K562 (cell line): ENCODE data around the gene RTP5. TPM values are rescaled to one million over a fixed set of nuclear protein-coding genes. Genes with fewer than 3 reads are reported as not detected.

Experiments used
- ATAC-seq: fragments of 200-7000 bp; cut with Tn5 transposase; 3 replicates; pipeline ENCODE4 v1.9.1; 2020; ENCODE audit warnings: moderate library complexity
- BruUV-seq: library from RNA; stranded (reverse); fragments of 400-500 nt; replicated peaks from 2 replicates; lab custom pipeline; 2021; lab: Mats Ljungman, UMichigan
- CTCF ChIA-PET: fragments of 300-600 bp; formaldehyde crosslinking; extraction: SDS; loops from one replicate; lab custom pipeline; 2021; ENCODE audit warnings: low intra/inter-chr PET ratio; lab: Yijun Ruan, JAX
- POLR2A ChIA-PET: fragments of 300-600, 350-650 bp; sonication (Branson Sonifier 250); formaldehyde crosslinking; extraction: SDS; loops from one replicate; lab custom pipeline; 2021; ENCODE audit warnings: antibody characterized with exemption, inconsistent platforms; lab: Yijun Ruan, JAX
- DNase-seq, 4 experiments: peaks; one replicate each; pipeline versions ENCODE4 v3.0.0 to v3.0.0-alpha.2; 2011 to 2018; ENCODE audit warnings: low spot score in 3 of 4, mixed read lengths in 3 of 4; ENCODE audit errors: extremely low read depth in 1 of 4
- FAIRE-seq: peaks from 2 replicates; lab custom pipeline; 2011; peaks lifted over from hg19 to GRCh38; lab: Jason Lieb, UNC
- H2AFZ ChIP-seq: 2 replicates; pipeline ENCODE4 v1.6.0; 2011; ENCODE audit warnings: low read depth, low read length, control low read depth, inconsistent platforms
- H3K27ac ChIP-seq: fragments of 200-600 bp; 3 replicates; pipeline ENCODE4 v1.8.0; 2011; ENCODE audit warnings: low read depth, mild to moderate bottlenecking, control low read depth, inconsistent platforms, low read length, moderate library complexity, mixed read lengths; ENCODE audit errors: extremely low read depth
- H3K27me3 ChIP-seq, 2 experiments: fragments of 300-600 bp in 1 of 2; 2 replicates in 1 of 2; 3 replicates in 1 of 2; pipeline versions ENCODE4 v1.6.0 to v1.8.0; 2011; ENCODE audit warnings: inconsistent platforms in 2 of 2, low read length in 2 of 2, mild to moderate bottlenecking in 1 of 2, mixed read lengths in 1 of 2, moderate library complexity in 1 of 2; ENCODE audit not compliant: control insufficient read depth in 2 of 2, insufficient read depth in 2 of 2
- H3K36me3 ChIP-seq: fragments of 300-600 bp; 3 replicates; pipeline ENCODE4 v1.8.0; 2011; ENCODE audit warnings: mild to moderate bottlenecking, low read length, inconsistent platforms; ENCODE audit not compliant: control insufficient read depth, insufficient read depth
- H3K4me1 ChIP-seq, 2 experiments: fragments of 200-600 bp in 1 of 2; replicated peaks in 1 of 2; 2 replicates in 1 of 2; 3 replicates in 1 of 2; pipeline versions ENCODE4 v1.5.1 to v1.8.0; 2011; ENCODE audit warnings: inconsistent platforms in 2 of 2, low read length in 2 of 2, mild to moderate bottlenecking in 1 of 2, mixed read lengths in 1 of 2, moderate library complexity in 1 of 2; ENCODE audit not compliant: control insufficient read depth in 2 of 2, insufficient read depth in 2 of 2
- H3K4me2 ChIP-seq: 2 replicates; pipeline ENCODE4 v1.6.1; 2011; ENCODE audit warnings: low read length, control low read depth, inconsistent platforms, mixed read lengths; ENCODE audit not compliant: insufficient read depth
- H3K4me3 ChIP-seq: fragments of 200-600 bp; sonication (generic), shearing (Covaris generic); 2 replicates; pipeline ENCODE4 v1.5.1; 2016; ENCODE audit warnings: control low read depth, inconsistent platforms
- H3K79me2 ChIP-seq: fragments of 200-600 bp; 3 replicates; pipeline ENCODE4 v1.8.0; 2011; ENCODE audit warnings: low read length, inconsistent platforms; ENCODE audit not compliant: control insufficient read depth, insufficient read depth
- H3K9ac ChIP-seq, 2 experiments: 2 replicates each; pipeline versions ENCODE4 v1.6.0 to v1.6.1; 2011; ENCODE audit warnings: low read depth in 2 of 2, low read length in 2 of 2, control low read depth in 1 of 2, inconsistent platforms in 1 of 2, mild to moderate bottlenecking in 1 of 2, mixed read lengths in 1 of 2; ENCODE audit not compliant: insufficient read depth in 1 of 2
- H3K9me1 ChIP-seq: one replicate; pipeline ENCODE4 v1.6.0; 2011; ENCODE audit warnings: inconsistent platforms, mild to moderate bottlenecking, low read length, moderate library complexity; ENCODE audit not compliant: control insufficient read depth, insufficient read depth
- H3K9me3 ChIP-seq: replicated peaks from 2 replicates; pipeline ENCODE4 v1.5.1; 2011; ENCODE audit warnings: low read depth, low read length, inconsistent platforms; ENCODE audit not compliant: control insufficient read depth, insufficient read depth
- H4K20me1 ChIP-seq: replicated peaks from 2 replicates; pipeline ENCODE4 v1.6.1; 2011; ENCODE audit warnings: low read length, inconsistent platforms, mixed read lengths; ENCODE audit not compliant: control insufficient read depth, insufficient read depth
- GTF2A2 ChIP-seq: IDR thresholded peaks from 2 replicates; pipeline ENCODE4 v1.6.1; 2016; ENCODE audit warnings: mild to moderate bottlenecking, missing genetic modification characterization, missing compliant biosample characterization
- MAZ ChIP-seq, 2 experiments: fragments of 450-650 bp in 1 of 2; sonication (generic) in 1 of 2; formaldehyde crosslinking; IDR thresholded peaks in 1 of 2; conservative IDR thresholded peaks in 1 of 2; 2 replicates each; pipeline versions ENCODE4 v1.4.0 to v1.5.0; 2020; ENCODE audit warnings: mild to moderate bottlenecking in 1 of 2, missing genetic modification reagents in 1 of 2
- MGA ChIP-seq: fragments of 450-650 bp; IDR thresholded peaks from 2 replicates; pipeline ENCODE4 v1.6.1; 2016; ENCODE audit warnings: mild to moderate bottlenecking, moderate library complexity
- NKRF ChIP-seq: fragments of 450-650 bp; IDR thresholded peaks from 2 replicates; pipeline ENCODE4 v1.6.1; 2016; ENCODE audit warnings: borderline replicate concordance
- SIN3B ChIP-seq: fragments of 450-650 bp; IDR thresholded peaks from 2 replicates; pipeline ENCODE4 v1.6.1; 2017; ENCODE audit warnings: low read depth, mild to moderate bottlenecking, moderate library complexity
- ZNF445 ChIP-seq: fragments of 250-450 bp; sonication (Bioruptor Pico); IDR thresholded peaks from 2 replicates; pipeline ENCODE4 v1.4.0; 2020; ENCODE audit warnings: low read depth, mild to moderate bottlenecking, moderate library complexity
- WGBS: fragments of 100-300 bp; shearing (Covaris generic); methylation state at CpG from one replicate; pipeline ENCODE4 v1.1.6; 2016; ENCODE audit warnings: low coverage, mixed read lengths; ENCODE audit not compliant: insufficient coverage; ENCODE audit errors: missing lambda C conversion rate; 5-methylcytosine and 5-hydroxymethylcytosine counted together
- in situ Hi-C: fragments of 300-500 bp; cut with MboI; formaldehyde crosslinking; loops from 4 replicates; pipeline ENCODE4 v1.15.0; 2018; ENCODE audit warnings: inconsistent platforms, mixed read lengths
- intact Hi-C: fragments of 100-400 bp; cut with micrococcal nuclease; formaldehyde crosslinking; loops from 2 replicates; pipeline ENCODE4 v1.14.2; 2022
- polyA plus RNA-seq, 8 experiments: library from polyadenylated mRNA; depleted of rRNA in 4 of 8; stranded (reverse) in 5 of 8; unstranded in 3 of 8; fragments of >200 nt; fragmentation: Nextera tagmentation in 2 of 8; fragmentation: Illumina TruSeq in 1 of 8; extraction: Ambion mirVana in 2 of 8; extraction: Trizol in 1 of 8; gene quantifications; 2 replicates each; pipeline versions ENCODE4 v1.2.1 to v1.2.3, GENCODE V29; 2011 to 2014; ENCODE audit warnings: inconsistent platforms in 1 of 8, missing spikeins in 1 of 8
- total RNA-seq, 7 experiments: library from RNA; depleted of rRNA in 6 of 7; stranded (reverse); fragments of >200 nt in 6 of 7; fragmentation: Illumina TruSeq in 2 of 7; extraction: Trizol in 2 of 7; gene quantifications; 2 replicates each; pipeline versions ENCODE4 v1.2.1 to v1.2.3, GENCODE V29; 2011 to 2021; ENCODE audit warnings: low replicate concordance in 1 of 7

Gene RTP5
- total and polyA plus RNA-seq, 9 of the 15 experiments (the other 6 are each of a cell fraction or from before 2014, with no cell fraction given), result not detected

- peaks cover 4% of the 10 kb centered on the region for H3K9me1 ChIP-seq
- H3K79me2 ChIP-seq, result no peaks in the 10 kb centered on the region
- H3K27ac ChIP-seq, result no peak overlapping the region
- FAIRE-seq, result no peak
- ATAC-seq, result no peak
- no peak overlapping the region for H3K4me2 ChIP-seq
- no peak overlapping the region for H2AFZ ChIP-seq
- no peak overlapping the region for H3K4me3 ChIP-seq
- intact Hi-C loops, result no loop called here
- ChIA-PET POLR2A (no interaction called here), CTCF (no interaction called here)
- H3K36me3 ChIP-seq, result no peaks in the 10 kb centered on the region
- DNase-seq, result no peak
- H3K4me1 ChIP-seq, result peaks cover 14 to 49% of the 10 kb centered on the region in 2 experiments
- no peaks in the 10 kb centered on the region; a peak in 1 of 5 replicates for H3K27me3 ChIP-seq
- H3K9ac ChIP-seq, result no peak overlapping the region; a peak in 1 of 4 replicates
- no TSS peak for BruUV-seq
- no peaks in the 10 kb centered on the region; the same call in 1 of the 2 replicates for H4K20me1 ChIP-seq
- in situ Hi-C loops, result no loop called here
- H3K9me3 ChIP-seq, result no peaks in the 10 kb centered on the region
- 78% methylated on average over 17 of the region's 23 CpGs for WGBS
- TF ChIP-seq GTF2A2 (tag) (no peak), SIN3B (no peak), ZNF445 (CRISPR knock-in tag) (no peak), MAZ (CRISPR knock-in tag; conservative IDR thresholded peaks at IDR 0.05 in 1 of 2, IDR thresholded peaks at IDR 0.05 in 1 of 2) (no peak), NKRF (no peak), MGA (no peak)
These were observed 24.6 kb downstream of the RTP5 start for GRCh38 chr2:241894056-241894641.
